ENCODE measurements around the gene AKT1. TPM values are rescaled to one million over a fixed set of nuclear protein-coding genes. Genes with fewer than 3 reads are reported as not detected.

AKT1 gene
- total and polyA plus RNA-seq, 2 experiments from 2014 or later: 19.2 to 78.7 TPM

GRCh38 chr14:104776481-104776880, 19.1 kb downstream of the AKT1 start:
- no peaks in the 10 kb centered on the region for H3K79me2 ChIP-seq (replicated peaks; ENCODE audit: insufficient read depth)
- TF ChIP-seq EZH2 (IDR thresholded peaks at IDR 0.05; ENCODE audit: low read depth, unreplicated experiment): no peak
- TF ChIP-seq ETS1 (IDR thresholded peaks at IDR 0.05): no peak
- no peak for TF ChIP-seq ZNF462 (CRISPR knock-in tag; IDR thresholded peaks at IDR 0.05)
- no peak for TF ChIP-seq POLR2AphosphoS5 (IDR thresholded peaks at IDR 0.05; ENCODE audit: low read depth)
- TF ChIP-seq NANOG (IDR thresholded peaks at IDR 0.05; ENCODE audit: borderline replicate concordance): no peak
- no peak for TF ChIP-seq REST (IDR thresholded peaks at IDR 0.05; ENCODE audit: unreplicated experiment)
- H3K27me3 ChIP-seq (ENCODE audit: insufficient read depth): no peaks in the 10 kb centered on the region
- Mint-ChIP-seq H3K36me3 (ENCODE audit: low read depth) (peaks cover 20% of the 10 kb centered on the region), H3K27ac (no peak overlapping the region), H3K9me3 (no peaks in the 10 kb centered on the region), H3K4me3 (no peak overlapping the region), H3K27me3 (ENCODE audit: insufficient read depth, low read depth, poor library complexity) (peaks cover 4% of the 10 kb centered on the region), H3K4me1 (no peaks in the 10 kb centered on the region)
- ATAC-seq (no peak), DNase-seq (ENCODE audit: low spot score) (no peak)
- no peak overlapping the region for H3K4me3 ChIP-seq
- no peaks in the 10 kb centered on the region for H3F3A ChIP-seq (replicated peaks; ENCODE audit: low read depth)
- no peak overlapping the region for H2AFZ ChIP-seq
- H3K4me2 ChIP-seq: no peak overlapping the region
- no peaks in the 10 kb centered on the region for H3K4me1 ChIP-seq (ENCODE audit: insufficient read depth)
- no peaks in the 10 kb centered on the region for H4K20me1 ChIP-seq (replicated peaks; ENCODE audit: insufficient read depth)
- H3K27ac ChIP-seq (ENCODE audit: low read depth): no peak overlapping the region
- 0 out of 2 replicates have a peak, but pooled peaks cover under 1% of the 10 kb centered on the region for H3K36me3 ChIP-seq (ENCODE audit: insufficient read depth)
- no peaks in the 10 kb centered on the region for H3K9me2 ChIP-seq (ENCODE audit: insufficient read depth)

All from GM23338 (cell line).